IgD-negative memory B cell (primary cell): ENCODE measurements around the gene SH3RF3. TPM values are rescaled to one million over a fixed set of nuclear protein-coding genes. Genes with fewer than 3 reads are reported as not detected.

Source experiments
- H3K27ac Mint-ChIP-seq, 3 donors: one replicate each; pipeline ENCODE4 v1.8.0; 2020 to 2022; ENCODE audit warnings: mild to moderate bottlenecking in 3 of 3, mixed read lengths in 3 of 3, moderate library complexity in 1 of 3
- H3K27me3 Mint-ChIP-seq: one replicate; pipeline ENCODE4 v1.8.0; 2021; ENCODE audit warnings: mixed read lengths
- H3K36me3 Mint-ChIP-seq: one replicate; pipeline ENCODE4 v1.8.0; 2020; ENCODE audit warnings: mild to moderate bottlenecking, mixed read lengths
- H3K4me1 Mint-ChIP-seq, 3 donors: one replicate each; pipeline ENCODE4 v1.8.0; 2020 to 2022; ENCODE audit warnings: mixed read lengths in 3 of 3, mild to moderate bottlenecking in 1 of 3
- H3K4me3 Mint-ChIP-seq, 4 donors: one replicate each; pipeline ENCODE4 v1.8.0; 2020 to 2022; ENCODE audit warnings: mild to moderate bottlenecking in 4 of 4, mixed read lengths in 4 of 4, moderate library complexity in 3 of 4
- H3K9me3 Mint-ChIP-seq, 3 donors: one replicate each; pipeline ENCODE4 v1.8.0; 2020 to 2021; ENCODE audit warnings: mixed read lengths in 3 of 3, mild to moderate bottlenecking in 1 of 3
- polyA plus RNA-seq: library from polyadenylated mRNA; unstranded; fragments of 300-500 nt; fragmentation: Illumina TruSeq; gene quantifications from one replicate; pipeline ENCODE4 v1.2.3, GENCODE V29; 2021

The SH3RF3 gene
- polyA plus RNA-seq, 1 donor from 2014 or later = not detected

DNA sequence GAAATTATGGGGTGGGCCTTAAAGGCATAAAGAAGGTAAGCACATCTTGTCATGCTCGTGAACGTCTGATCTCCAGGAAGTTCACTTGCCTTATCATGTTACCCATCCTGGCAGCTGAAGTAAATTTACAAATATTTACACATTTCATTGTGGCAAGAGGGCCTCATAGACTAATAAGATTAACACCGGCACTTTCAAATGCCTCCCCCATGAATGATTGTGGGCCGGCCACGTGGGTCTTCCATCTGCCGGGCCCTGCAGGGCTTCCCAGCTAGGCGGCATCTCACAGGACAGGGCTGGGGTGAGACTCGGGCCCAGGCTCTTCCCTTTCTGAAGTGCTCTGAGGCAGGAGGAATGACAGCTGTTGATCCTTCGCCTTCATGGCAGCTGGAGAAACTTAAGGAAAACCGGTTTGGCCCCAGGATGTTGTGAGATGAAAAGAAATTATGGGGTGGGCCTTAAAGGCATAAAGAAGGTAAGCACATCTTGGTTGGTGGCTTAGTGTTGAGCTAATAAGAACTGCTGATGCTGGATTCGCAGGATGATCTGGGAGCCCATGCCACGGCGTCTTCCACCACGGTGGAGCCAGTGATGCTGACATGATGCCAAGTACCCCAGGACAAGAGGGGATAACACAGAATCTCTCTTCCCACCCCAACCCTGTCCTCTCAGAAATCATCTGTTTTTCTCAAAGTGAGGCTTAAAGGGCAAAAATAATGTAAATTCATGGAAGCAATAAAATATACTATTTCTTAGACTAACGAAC, 308.5 kb downstream of the SH3RF3 start:
- peaks cover 9 to 19% (median 11%) of the 10 kb centered on the region in 3 donors for H3K9me3 Mint-ChIP-seq
- H3K4me1 Mint-ChIP-seq = no peaks in the 10 kb centered on the region
- H3K27me3 Mint-ChIP-seq = peaks cover 2% of the 10 kb centered on the region
- no peaks in the 10 kb centered on the region for H3K36me3 Mint-ChIP-seq
- no peak overlapping the region for H3K4me3 Mint-ChIP-seq
- no peak overlapping the region for H3K27ac Mint-ChIP-seq

DNA sequence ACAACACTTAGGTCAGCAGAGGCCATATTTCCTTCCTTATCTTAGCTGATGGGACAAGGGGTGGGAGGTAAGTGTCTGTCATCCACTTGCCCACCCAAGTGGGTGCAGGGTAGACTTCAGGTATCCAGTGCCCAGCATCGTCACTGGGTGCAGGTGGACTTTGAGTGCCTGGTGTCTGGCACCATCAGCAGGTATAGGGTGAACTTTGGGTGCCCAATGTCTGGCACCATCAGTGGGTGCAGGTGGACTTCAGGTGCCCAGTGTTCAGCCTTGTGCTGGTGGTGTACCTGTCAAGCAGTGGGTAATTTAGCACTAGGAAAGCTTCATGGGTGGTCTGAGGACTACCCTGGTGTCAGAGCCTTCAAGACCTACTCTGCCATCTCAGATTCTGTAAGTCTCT, 309.1 kb downstream of the SH3RF3 start:
- H3K4me3 Mint-ChIP-seq = no peak overlapping the region
- H3K4me1 Mint-ChIP-seq = no peaks in the 10 kb centered on the region
- peaks cover 2% of the 10 kb centered on the region for H3K27me3 Mint-ChIP-seq
- no peak overlapping the region for H3K27ac Mint-ChIP-seq
- peaks cover 9 to 25% (median 14%) of the 10 kb centered on the region in 3 donors for H3K9me3 Mint-ChIP-seq
- H3K36me3 Mint-ChIP-seq = no peaks in the 10 kb centered on the region

DNA sequence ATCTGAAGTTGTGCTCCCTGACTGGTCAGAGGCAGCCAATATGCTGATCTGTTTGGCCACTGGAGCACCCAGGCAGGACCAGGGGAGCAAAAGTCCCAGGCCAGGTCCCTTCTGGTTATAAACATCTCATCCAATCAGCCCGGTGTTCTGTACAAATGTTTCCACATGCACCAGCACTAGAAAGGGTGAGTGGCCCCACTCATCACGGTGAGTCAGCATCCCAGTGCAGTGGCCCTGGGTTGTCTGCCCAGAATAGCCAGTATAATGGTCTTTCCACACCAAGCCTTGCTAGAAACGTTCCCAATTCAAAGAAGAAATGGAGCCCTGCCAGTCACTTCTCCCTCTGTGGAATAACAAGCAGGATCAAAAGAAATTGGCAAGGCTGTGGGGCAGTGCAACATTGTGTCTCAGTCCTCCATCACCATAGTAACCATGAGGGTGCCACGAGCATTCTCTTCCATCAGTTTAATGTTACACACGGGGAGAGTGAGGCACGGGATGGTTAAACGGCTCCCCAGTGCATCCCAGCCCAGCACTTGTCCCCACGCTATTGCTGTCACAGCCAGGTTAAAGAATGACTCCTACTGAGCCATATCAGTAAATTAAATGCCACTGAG, 309.9 kb downstream of the SH3RF3 start:
- H3K4me1 Mint-ChIP-seq = no peaks in the 10 kb centered on the region
- no peak overlapping the region for H3K4me3 Mint-ChIP-seq
- H3K27me3 Mint-ChIP-seq = peaks cover 2% of the 10 kb centered on the region
- no peaks in the 10 kb centered on the region for H3K36me3 Mint-ChIP-seq
- peaks cover 9 to 31% (median 18%) of the 10 kb centered on the region in 3 donors for H3K9me3 Mint-ChIP-seq
- H3K27ac Mint-ChIP-seq = no peak overlapping the region

- no peaks in the 10 kb centered on the region for H3K4me1 Mint-ChIP-seq
- H3K9me3 Mint-ChIP-seq = peaks cover 9 to 34% (median 18%) of the 10 kb centered on the region in 3 donors
- H3K36me3 Mint-ChIP-seq = no peaks in the 10 kb centered on the region
These were observed 310.4 kb downstream of the SH3RF3 start for GRCh38 chr2:109439390-109439786.

GRCh38 chr2:109439986-109440385, 311.0 kb downstream of the SH3RF3 start:
- no peak overlapping the region for H3K4me3 Mint-ChIP-seq
- H3K27ac Mint-ChIP-seq = no peak overlapping the region
- no peaks in the 10 kb centered on the region for H3K36me3 Mint-ChIP-seq
- peaks cover 2% of the 10 kb centered on the region for H3K27me3 Mint-ChIP-seq
- H3K4me1 Mint-ChIP-seq = no peaks in the 10 kb centered on the region
- peaks cover 9 to 39% (median 18%) of the 10 kb centered on the region in 3 donors for H3K9me3 Mint-ChIP-seq

More at GRCh38 chr2:109439390-109439786, 310.4 kb downstream of the SH3RF3 start:
- H3K27ac Mint-ChIP-seq = no peak overlapping the region
- H3K27me3 Mint-ChIP-seq = peaks cover 2% of the 10 kb centered on the region
- no peak overlapping the region for H3K4me3 Mint-ChIP-seq

GRCh38 chr2:109440499-109441156, 311.6 kb downstream of the SH3RF3 start:
- Mint-ChIP-seq H3K4me3 (no peak overlapping the region), H3K27me3 (peaks cover 2% of the 10 kb centered on the region), H3K9me3 (peaks cover 9 to 41% (median 20%) of the 10 kb centered on the region in 3 donors), H3K36me3 (no peaks in the 10 kb centered on the region), H3K27ac (no peak overlapping the region), H3K4me1 (no peaks in the 10 kb centered on the region)

GRCh38 chr2:109442715-109443319, 313.8 kb downstream of the SH3RF3 start:
- Mint-ChIP-seq H3K4me3 (no peak overlapping the region), H3K27ac (no peak overlapping the region), H3K9me3 (peaks cover 9 to 41% (median 21%) of the 10 kb centered on the region in 3 donors), H3K36me3 (no peaks in the 10 kb centered on the region), H3K4me1 (no peaks in the 10 kb centered on the region), H3K27me3 (peaks cover 2% of the 10 kb centered on the region)

- H3K27ac Mint-ChIP-seq = no peak overlapping the region
- H3K4me3 Mint-ChIP-seq = no peak overlapping the region
- no peaks in the 10 kb centered on the region for H3K4me1 Mint-ChIP-seq
- no peaks in the 10 kb centered on the region for H3K27me3 Mint-ChIP-seq
- no peaks in the 10 kb centered on the region for H3K36me3 Mint-ChIP-seq
- H3K9me3 Mint-ChIP-seq = peaks cover 7 to 39% (median 19%) of the 10 kb centered on the region in 3 donors
These were observed 315.9 kb downstream of the SH3RF3 start for GRCh38 chr2:109444916-109445315.

DNA sequence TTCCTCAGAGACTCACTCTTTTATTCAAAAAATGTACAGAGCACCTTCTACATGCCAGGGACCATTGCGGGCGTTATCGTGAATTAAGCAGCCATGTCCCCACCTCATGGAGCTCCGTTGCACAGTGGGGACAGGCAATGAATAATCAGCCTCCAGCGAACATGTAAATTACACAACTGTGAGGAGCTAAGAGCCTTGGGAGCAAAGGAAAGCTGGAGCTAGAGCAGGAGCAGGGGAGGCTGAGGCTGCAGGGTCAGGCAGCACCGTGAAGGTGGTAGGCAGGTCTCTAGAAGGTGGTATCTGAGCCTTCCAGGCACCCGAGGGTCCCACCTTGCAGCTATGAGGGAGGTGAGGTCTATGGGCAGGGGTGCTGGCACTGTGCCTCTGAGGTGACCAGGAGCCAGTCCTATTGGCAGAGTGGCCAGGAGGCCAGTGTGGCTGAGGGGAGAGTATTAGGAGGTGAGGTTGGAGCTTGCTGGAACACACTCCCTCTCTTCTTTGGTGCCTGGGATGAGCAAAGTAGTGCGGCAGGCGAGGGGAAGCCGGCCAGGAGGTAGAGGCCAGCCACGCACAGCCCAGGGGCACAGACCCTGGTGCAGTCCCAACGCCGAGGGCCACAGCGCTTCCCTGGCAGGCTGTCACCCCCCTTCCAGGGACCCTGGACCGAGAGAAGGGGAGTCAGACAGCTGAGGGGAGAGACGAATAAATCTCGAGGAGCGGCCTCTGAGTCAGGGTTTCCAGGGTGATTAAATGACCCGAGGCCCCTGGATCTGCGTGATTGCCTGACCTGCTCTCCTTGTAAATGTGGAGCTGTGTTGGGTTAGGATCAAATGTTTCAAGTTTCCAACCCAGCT, 317.5 kb downstream of the SH3RF3 start:
- H3K4me3 Mint-ChIP-seq = peak overlapping the region in 1 of 4 donors; percentile 73
- H3K27ac Mint-ChIP-seq = no peak overlapping the region
- no peaks in the 10 kb centered on the region for H3K36me3 Mint-ChIP-seq

GRCh38 chr2:109447251-109447661, 318.3 kb downstream of the SH3RF3 start:
- H3K4me3 Mint-ChIP-seq = no peak overlapping the region
- H3K27ac Mint-ChIP-seq = no peak overlapping the region
- no peaks in the 10 kb centered on the region for H3K36me3 Mint-ChIP-seq

More for the DNA sequence above, 317.5 kb downstream of the SH3RF3 start:
- Mint-ChIP-seq H3K9me3 (peaks cover 0 to 27% (median 13%) of the 10 kb centered on the region in 3 donors), H3K4me1 (no peaks in the 10 kb centered on the region), H3K27me3 (no peaks in the 10 kb centered on the region)

GRCh38 chr2:109447776-109448175, 318.8 kb downstream of the SH3RF3 start:
- Mint-ChIP-seq H3K4me3 (peak overlapping the region in 1 of 4 donors; percentile 39), H3K9me3 (peaks cover 0 to 20% (median 7%) of the 10 kb centered on the region in 3 donors), H3K27me3 (peaks cover 2% of the 10 kb centered on the region), H3K36me3 (no peaks in the 10 kb centered on the region), H3K4me1 (no peaks in the 10 kb centered on the region), H3K27ac (no peak overlapping the region)

More at GRCh38 chr2:109447251-109447661, 318.3 kb downstream of the SH3RF3 start:
- Mint-ChIP-seq H3K4me1 (no peaks in the 10 kb centered on the region), H3K27me3 (no peaks in the 10 kb centered on the region), H3K9me3 (peaks cover 0 to 24% (median 10%) of the 10 kb centered on the region in 3 donors)

- Mint-ChIP-seq H3K4me1 (no peaks in the 10 kb centered on the region), H3K27me3 (peaks cover 2% of the 10 kb centered on the region), H3K9me3 (peaks cover 0 to 16% (median 7%) of the 10 kb centered on the region in 3 donors), H3K27ac (no peak overlapping the region), H3K4me3 (no peak overlapping the region), H3K36me3 (no peaks in the 10 kb centered on the region)
These were observed 319.2 kb downstream of the SH3RF3 start for GRCh38 chr2:109448207-109448606.

- peaks cover 2% of the 10 kb centered on the region for H3K27me3 Mint-ChIP-seq
- H3K4me1 Mint-ChIP-seq = no peaks in the 10 kb centered on the region
- peak overlapping the region in 1 of 3 donors; percentile 16 for H3K27ac Mint-ChIP-seq
- H3K36me3 Mint-ChIP-seq = no peaks in the 10 kb centered on the region
- H3K4me3 Mint-ChIP-seq = no peak overlapping the region
- H3K9me3 Mint-ChIP-seq = peaks cover 0 to 10% (median 3%) of the 10 kb centered on the region in 3 donors
These were observed 320.2 kb downstream of the SH3RF3 start for GRCh38 chr2:109448946-109449788.
